ENCODE results near the gene SHLD1.
"Not testable (repeated sequence)": the region's sequence is repeated elsewhere in the genome, so short reads cannot be mapped to it uniquely, and the experiment has no call there.

SHLD1 gene

GRCh38 chr20:5735845-5736510 lies 14.2 kb upstream of the SHLD1 start:
- DNase-seq (ENCODE audit: low read depth in 2 of 2): no peak

- DNase-seq (ENCODE audit: low read depth in 2 of 2): no peak
Measured at GRCh38 chr20:5737619-5737953, 12.6 kb upstream of the SHLD1 start.

- DNase-seq (ENCODE audit: low read depth in 2 of 2): no peak
Measured at GRCh38 chr20:5737966-5738365, 12.2 kb upstream of the SHLD1 start.

- not testable (repeated sequence) for DNase-seq (ENCODE audit: low read depth in 2 of 2)
Measured at GRCh38 chr20:5740643-5741042, 9.6 kb upstream of the SHLD1 start.

GRCh38 chr20:5741089-5741488 lies 9.1 kb upstream of the SHLD1 start:
- DNase-seq (ENCODE audit: low read depth in 2 of 2): no peak

GRCh38 chr20:5742041-5742440 lies 8.2 kb upstream of the SHLD1 start:
- no peak for DNase-seq (ENCODE audit: low read depth in 2 of 2)

GRCh38 chr20:5745416-5746030 lies 4.7 kb upstream of the SHLD1 start:
- DNase-seq (ENCODE audit: low read depth in 2 of 2): no peak

GRCh38 chr20:5746064-5746463 lies 4.1 kb upstream of the SHLD1 start:
- DNase-seq (ENCODE audit: low read depth in 2 of 2): no peak

GRCh38 chr20:5748246-5748645 lies 2.0 kb upstream of the SHLD1 start:
- DNase-seq (ENCODE audit: low read depth in 2 of 2): no peak

GRCh38 chr20:5749512-5749951 lies 669 bp upstream of the SHLD1 start:
- not testable (repeated sequence) for DNase-seq (ENCODE audit: low read depth in 2 of 2)

- DNase-seq (ENCODE audit: low read depth in 2 of 2): no peak
Measured at GRCh38 chr20:5751856-5752255, 1.7 kb downstream of the SHLD1 start.

GRCh38 chr20:5753814-5754213 lies 3.6 kb downstream of the SHLD1 start:
- DNase-seq (ENCODE audit: low read depth in 2 of 2): no peak

- no peak for DNase-seq (ENCODE audit: low read depth in 2 of 2)
Measured at GRCh38 chr20:5757949-5758348, 7.7 kb downstream of the SHLD1 start.

GRCh38 chr20:5766085-5766764 lies 16.0 kb downstream of the SHLD1 start:
- DNase-seq (ENCODE audit: low read depth in 2 of 2): no peak

- DNase-seq (ENCODE audit: low read depth in 2 of 2): no peak
Measured at GRCh38 chr20:5767493-5768098, 17.4 kb downstream of the SHLD1 start.

- DNase-seq (ENCODE audit: low read depth in 2 of 2): peak; percentile 42 to 51
Measured at GRCh38 chr20:5770231-5770986, 20.2 kb downstream of the SHLD1 start.

- DNase-seq (ENCODE audit: low read depth in 2 of 2): no peak
Measured at GRCh38 chr20:5770987-5771318, 20.8 kb downstream of the SHLD1 start.

GRCh38 chr20:5772704-5773103 lies 22.5 kb downstream of the SHLD1 start:
- no peak for DNase-seq (ENCODE audit: low read depth in 2 of 2)

GRCh38 chr20:5773589-5773988 lies 23.4 kb downstream of the SHLD1 start:
- DNase-seq (ENCODE audit: low read depth in 2 of 2): no peak

- DNase-seq (ENCODE audit: low read depth in 2 of 2): no peak
Measured at GRCh38 chr20:5776077-5776476, 25.9 kb downstream of the SHLD1 start.

GRCh38 chr20:5779071-5779900 lies 29.1 kb downstream of the SHLD1 start:
- no peak for DNase-seq (ENCODE audit: low read depth in 2 of 2)
